ENCODE results near the gene LY6G6C. TPM values are rescaled to one million over a fixed set of nuclear protein-coding genes. Genes with fewer than 3 reads are reported as not detected.
A peak's percentile ranks its signal among the peaks of the same experiment; 100 is the strongest.

Gene LY6G6C
- total and polyA plus RNA-seq, 2 of the 13 experiments (the other 11 are each of a cell fraction or from before 2014, with no cell fraction given) = 0.15 TPM; not detected in 1

- TF ChIP-seq, protein P1, sequence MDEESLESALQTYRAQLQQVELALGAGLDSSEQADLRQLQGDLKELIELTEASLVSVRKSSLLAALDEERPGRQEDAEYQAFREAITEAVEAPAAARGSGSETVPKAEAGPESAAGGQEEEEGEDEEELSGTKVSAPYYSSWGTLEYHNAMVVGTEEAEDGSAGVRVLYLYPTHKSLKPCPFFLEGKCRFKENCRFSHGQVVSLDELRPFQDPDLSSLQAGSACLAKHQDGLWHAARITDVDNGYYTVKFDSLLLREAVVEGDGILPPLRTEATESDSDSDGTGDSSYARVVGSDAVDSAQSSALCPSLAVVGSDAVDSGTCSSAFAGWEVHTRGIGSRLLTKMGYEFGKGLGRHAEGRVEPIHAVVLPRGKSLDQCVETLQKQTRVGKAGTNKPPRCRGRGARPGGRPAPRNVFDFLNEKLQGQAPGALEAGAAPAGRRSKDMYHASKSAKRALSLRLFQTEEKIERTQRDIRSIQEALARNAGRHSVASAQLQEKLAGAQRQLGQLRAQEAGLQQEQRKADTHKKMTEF (CRISPR knock-in tag; IDR thresholded peaks at IDR 0.05) = peak; percentile 50; the same call in 1 of the 2 replicates
- TF ChIP-seq XBP1 (CRISPR knock-in tag; IDR thresholded peaks at IDR 0.05) (no peak), WIZ (CRISPR knock-in tag; IDR thresholded peaks at IDR 0.05) (no peak), HDAC2 (CRISPR knock-in tag; IDR thresholded peaks at IDR 0.05) (peak; percentile 56; the same call in 1 of the 2 replicates), RFX3 (CRISPR knock-in tag; IDR thresholded peaks at IDR 0.05) (no peak), ZNF788 (CRISPR knock-in tag; IDR thresholded peaks at IDR 0.05; ENCODE audit: borderline replicate concordance) (no peak), ZSCAN29 (CRISPR knock-in tag; conservative IDR thresholded peaks at IDR 0.05) (no peak), NCOA1 (CRISPR knock-in tag; IDR thresholded peaks at IDR 0.05) (no peak), GATAD2A (CRISPR knock-in tag; IDR thresholded peaks at IDR 0.05) (peak; percentile 68), ZNF580 (CRISPR knock-in tag; IDR thresholded peaks at IDR 0.05; ENCODE audit: borderline replicate concordance, low read depth) (peak; percentile 56; the same call in 1 of the 2 replicates), SUZ12 (IDR thresholded peaks at IDR 0.05; ENCODE audit: low read depth, low read length) (no peak), HNRNPH1 (optimal IDR thresholded peaks at IDR 0.05; ENCODE audit: low read depth, low read length) (no peak), NR2F6 (IDR thresholded peaks at IDR 0.05) (no peak), NR2F6 (CRISPR knock-in tag; IDR thresholded peaks at IDR 0.05) (peak; percentile 46; the same call in 1 of the 2 replicates), ELK4 (CRISPR knock-in tag; IDR thresholded peaks at IDR 0.05; ENCODE audit: borderline replicate concordance) (no peak), TOPORS (CRISPR knock-in tag; IDR thresholded peaks at IDR 0.05) (no peak), SP2 (CRISPR knock-in tag; IDR thresholded peaks at IDR 0.05) (no peak), ZNF124 (CRISPR knock-in tag; IDR thresholded peaks at IDR 0.05) (no peak), ZNF468 (CRISPR knock-in tag; IDR thresholded peaks at IDR 0.05) (no peak), NCOA5 (CRISPR knock-in tag; IDR thresholded peaks at IDR 0.05) (no peak), EP300 (IDR thresholded peaks at IDR 0.05; ENCODE audit: low read depth in 2 of 2, low read length in 2 of 2) (no peak), EP300 (CRISPR knock-in tag; IDR thresholded peaks at IDR 0.05; ENCODE audit: borderline replicate concordance) (0 out of 2 replicates have a peak, but pooled peaks have one; percentile 25), GPN1 (CRISPR knock-in tag; IDR thresholded peaks at IDR 0.05; ENCODE audit: borderline replicate concordance) (no peak), ATF6 (CRISPR knock-in tag; conservative IDR thresholded peaks at IDR 0.05) (no peak), PHF5A (CRISPR knock-in tag; IDR thresholded peaks at IDR 0.05; ENCODE audit: low read depth, unreplicated experiment) (no peak)
- TF ChIP-seq, protein P2, sequence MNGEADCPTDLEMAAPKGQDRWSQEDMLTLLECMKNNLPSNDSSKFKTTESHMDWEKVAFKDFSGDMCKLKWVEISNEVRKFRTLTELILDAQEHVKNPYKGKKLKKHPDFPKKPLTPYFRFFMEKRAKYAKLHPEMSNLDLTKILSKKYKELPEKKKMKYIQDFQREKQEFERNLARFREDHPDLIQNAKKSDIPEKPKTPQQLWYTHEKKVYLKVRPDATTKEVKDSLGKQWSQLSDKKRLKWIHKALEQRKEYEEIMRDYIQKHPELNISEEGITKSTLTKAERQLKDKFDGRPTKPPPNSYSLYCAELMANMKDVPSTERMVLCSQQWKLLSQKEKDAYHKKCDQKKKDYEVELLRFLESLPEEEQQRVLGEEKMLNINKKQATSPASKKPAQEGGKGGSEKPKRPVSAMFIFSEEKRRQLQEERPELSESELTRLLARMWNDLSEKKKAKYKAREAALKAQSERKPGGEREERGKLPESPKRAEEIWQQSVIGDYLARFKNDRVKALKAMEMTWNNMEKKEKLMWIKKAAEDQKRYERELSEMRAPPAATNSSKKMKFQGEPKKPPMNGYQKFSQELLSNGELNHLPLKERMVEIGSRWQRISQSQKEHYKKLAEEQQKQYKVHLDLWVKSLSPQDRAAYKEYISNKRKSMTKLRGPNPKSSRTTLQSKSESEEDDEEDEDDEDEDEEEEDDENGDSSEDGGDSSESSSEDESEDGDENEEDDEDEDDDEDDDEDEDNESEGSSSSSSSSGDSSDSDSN (CRISPR knock-in tag; IDR thresholded peaks at IDR 0.05) = no peak
Observed at GRCh38 chr6:31717499-31718222, 3.9 kb downstream of the LY6G6C start (continued).

All from HepG2 (cell line).